SK-N-MC (cell line): Measurements from ENCODE around the gene LRRTM4.

Experiments used
- EZH2 ChIP-seq: fragments of 200-600 bp; sonication (generic); IDR thresholded peaks from one replicate; pipeline ENCODE4 v1.6.1; 2017; ENCODE audit warnings: antibody characterized with exemption
- FOXP2 ChIP-seq: optimal IDR thresholded peaks from 2 replicates; pipeline ENCODE3; 2011; ENCODE audit warnings: mild to moderate bottlenecking, moderate library complexity; ENCODE audit not compliant: insufficient read depth; ENCODE audit errors: extremely low read length, control extremely low read depth
- POLR2AphosphoS5 ChIP-seq: IDR thresholded peaks from 2 replicates; pipeline ENCODE4 v1.6.1; 2012; ENCODE audit warnings: mild to moderate bottlenecking, low read depth, low read length, borderline replicate concordance

- TF ChIP-seq EZH2 (no peak), POLR2AphosphoS5 (no peak), FOXP2 (no peak)
Measured at GRCh38 chr2:77552956-77553355, 30.8 kb upstream of the LRRTM4 start.
